DND-41 (cell line): ENCODE results near the gene ANXA4.

Experiments used
- EZH2 ChIP-seq: IDR thresholded peaks from 3 replicates; pipeline ENCODE4 v1.6.1; 2012; ENCODE audit warnings: borderline replicate concordance, low read depth, mild to moderate bottlenecking, moderate library complexity, low read length, inconsistent platforms; ENCODE audit not compliant: severe bottlenecking
- TF ChIP-seq, protein P1 (sequence below): IDR thresholded peaks from 2 replicates; pipeline ENCODE4 v1.5.1; 2012; ENCODE audit warnings: borderline replicate concordance, low read length, moderate library complexity, mild to moderate bottlenecking; ENCODE audit not compliant: poor library complexity, severe bottlenecking; ENCODE audit errors: extremely low read depth

DNA sequence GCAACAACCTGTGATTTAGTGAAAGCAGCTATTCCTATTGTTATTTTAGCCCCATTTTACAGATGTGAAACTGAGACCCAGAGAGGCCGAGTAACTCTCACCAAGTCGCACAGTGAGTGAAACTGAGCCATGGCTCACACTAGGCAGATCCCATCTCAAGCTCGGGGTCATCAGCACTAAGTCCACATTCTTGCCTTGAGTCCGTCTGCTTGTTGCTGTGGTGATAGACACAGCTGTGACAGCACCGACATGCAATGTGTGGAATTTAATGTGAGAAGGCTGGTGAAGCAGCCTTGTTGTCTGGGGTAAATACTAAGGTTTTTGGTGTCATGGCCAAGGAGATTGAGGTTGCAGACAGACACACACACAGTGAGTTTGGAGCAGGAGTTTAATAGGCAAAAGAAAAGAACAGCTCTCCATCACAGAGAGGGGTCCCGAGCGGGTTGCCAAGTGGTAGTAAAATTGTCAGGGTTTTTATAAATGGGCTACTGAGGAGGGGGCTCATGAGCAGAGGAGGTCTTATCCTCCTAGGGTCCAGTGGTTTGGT lies 47.3 kb downstream of the ANXA4 start:
- no peak for TF ChIP-seq EZH2
- TF ChIP-seq, protein P1, sequence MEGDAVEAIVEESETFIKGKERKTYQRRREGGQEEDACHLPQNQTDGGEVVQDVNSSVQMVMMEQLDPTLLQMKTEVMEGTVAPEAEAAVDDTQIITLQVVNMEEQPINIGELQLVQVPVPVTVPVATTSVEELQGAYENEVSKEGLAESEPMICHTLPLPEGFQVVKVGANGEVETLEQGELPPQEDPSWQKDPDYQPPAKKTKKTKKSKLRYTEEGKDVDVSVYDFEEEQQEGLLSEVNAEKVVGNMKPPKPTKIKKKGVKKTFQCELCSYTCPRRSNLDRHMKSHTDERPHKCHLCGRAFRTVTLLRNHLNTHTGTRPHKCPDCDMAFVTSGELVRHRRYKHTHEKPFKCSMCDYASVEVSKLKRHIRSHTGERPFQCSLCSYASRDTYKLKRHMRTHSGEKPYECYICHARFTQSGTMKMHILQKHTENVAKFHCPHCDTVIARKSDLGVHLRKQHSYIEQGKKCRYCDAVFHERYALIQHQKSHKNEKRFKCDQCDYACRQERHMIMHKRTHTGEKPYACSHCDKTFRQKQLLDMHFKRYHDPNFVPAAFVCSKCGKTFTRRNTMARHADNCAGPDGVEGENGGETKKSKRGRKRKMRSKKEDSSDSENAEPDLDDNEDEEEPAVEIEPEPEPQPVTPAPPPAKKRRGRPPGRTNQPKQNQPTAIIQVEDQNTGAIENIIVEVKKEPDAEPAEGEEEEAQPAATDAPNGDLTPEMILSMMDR, result no peak
